Measurements from ENCODE around the gene PARD6A.
A peak's percentile ranks its signal among the peaks of the same experiment; 100 is the strongest.

The PARD6A gene

DNA sequence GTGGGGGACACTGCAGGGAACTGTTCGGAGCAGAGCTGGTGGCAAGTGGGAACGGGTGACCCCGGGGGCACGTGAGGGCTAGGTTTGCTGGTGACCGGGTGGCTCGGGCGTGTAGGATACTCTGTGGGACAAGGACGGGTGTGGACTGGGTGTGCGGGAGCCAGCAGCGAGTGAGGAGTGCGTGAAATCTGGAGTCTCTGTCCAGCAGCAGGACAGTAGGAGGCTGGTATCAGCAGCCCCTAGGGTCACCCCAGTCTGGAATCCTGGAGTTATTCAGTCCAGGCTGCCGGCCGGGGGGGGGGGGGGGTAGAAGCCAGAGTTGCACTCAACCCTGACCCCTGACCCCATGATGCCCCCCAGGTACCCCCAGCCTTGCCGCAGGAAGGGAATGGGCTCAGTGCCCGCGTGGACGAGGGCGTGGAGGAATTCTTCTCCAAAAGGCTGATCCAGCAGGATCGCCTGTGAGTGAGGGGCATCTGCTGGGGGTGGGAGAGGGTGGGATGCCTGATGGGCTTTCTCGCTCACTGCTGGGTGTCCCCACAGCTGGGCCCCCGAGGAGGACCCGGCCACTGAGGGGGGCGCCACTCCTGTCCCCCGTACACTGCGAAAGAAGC, 6.9 kb upstream of the PARD6A start:
- DNase-seq (ENCODE audit: low read depth in 1 of 2, low spot score in 1 of 2), result no peak

DNA sequence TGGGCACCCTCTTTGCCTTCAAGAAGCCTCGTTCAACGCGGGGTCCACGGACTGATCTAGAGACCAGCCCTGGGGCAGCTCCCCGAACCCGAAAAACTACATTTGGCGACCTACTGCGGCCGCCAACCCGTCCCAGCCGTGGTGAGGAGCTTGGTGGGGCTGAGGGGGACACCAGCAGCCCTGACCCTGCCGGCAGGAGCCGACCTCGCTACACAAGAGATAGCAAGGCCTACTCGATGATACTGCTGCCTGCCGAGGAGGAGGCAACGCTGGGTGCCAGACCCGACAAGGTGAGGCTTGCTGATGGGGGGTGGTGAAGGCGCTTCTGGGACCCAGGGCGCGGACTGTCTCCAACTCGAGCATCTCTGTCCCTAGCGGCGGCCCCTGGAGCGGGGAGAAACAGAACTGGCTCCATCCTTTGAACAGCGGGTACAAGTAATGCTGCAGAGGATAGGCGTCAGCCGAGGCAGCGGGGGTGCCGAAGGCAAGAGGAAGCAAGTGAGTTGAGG, 6.3 kb upstream of the PARD6A start:
- DNase-seq (ENCODE audit: low read depth in 1 of 2, low spot score in 1 of 2), result no peak

GRCh38 chr16:67655363-67655762, 5.4 kb upstream of the PARD6A start:
- no peak for DNase-seq (ENCODE audit: low read depth in 1 of 2, low spot score in 1 of 2)

DNA sequence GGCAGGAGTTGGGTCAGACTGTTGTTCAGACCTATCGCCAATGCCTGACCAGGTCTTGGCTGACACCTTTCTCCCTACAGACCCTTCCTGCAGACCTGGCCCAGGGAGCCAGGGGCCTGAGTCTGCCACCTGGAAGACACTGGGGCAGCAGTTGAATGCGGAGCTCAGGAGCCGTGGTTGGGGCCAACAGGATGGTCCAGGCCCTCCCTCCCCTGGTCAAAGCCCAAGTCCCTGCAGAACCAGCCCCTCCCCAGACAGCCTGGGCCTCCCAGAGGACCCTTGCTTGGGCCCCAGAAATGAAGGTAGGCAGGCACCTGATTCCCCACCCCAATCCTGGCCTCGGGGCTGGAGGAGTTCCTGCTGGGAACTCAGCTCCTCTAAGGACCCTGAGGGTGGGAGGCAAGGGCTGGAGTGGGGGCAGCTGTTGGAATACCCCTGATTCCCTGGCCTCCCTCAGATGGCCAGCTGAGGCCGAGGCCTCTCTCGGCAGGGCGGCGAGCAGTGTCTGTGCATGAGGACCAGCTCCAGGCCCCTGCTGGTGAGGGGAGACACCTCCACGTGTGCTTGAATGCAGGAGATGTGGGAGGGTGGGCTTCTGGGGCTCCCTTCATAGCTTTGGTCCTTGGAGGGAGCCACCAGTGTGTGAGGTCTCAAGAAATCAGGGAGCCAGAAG, 4.3 kb upstream of the PARD6A start:
- no peak for DNase-seq (ENCODE audit: low read depth in 1 of 2, low spot score in 1 of 2)

DNA sequence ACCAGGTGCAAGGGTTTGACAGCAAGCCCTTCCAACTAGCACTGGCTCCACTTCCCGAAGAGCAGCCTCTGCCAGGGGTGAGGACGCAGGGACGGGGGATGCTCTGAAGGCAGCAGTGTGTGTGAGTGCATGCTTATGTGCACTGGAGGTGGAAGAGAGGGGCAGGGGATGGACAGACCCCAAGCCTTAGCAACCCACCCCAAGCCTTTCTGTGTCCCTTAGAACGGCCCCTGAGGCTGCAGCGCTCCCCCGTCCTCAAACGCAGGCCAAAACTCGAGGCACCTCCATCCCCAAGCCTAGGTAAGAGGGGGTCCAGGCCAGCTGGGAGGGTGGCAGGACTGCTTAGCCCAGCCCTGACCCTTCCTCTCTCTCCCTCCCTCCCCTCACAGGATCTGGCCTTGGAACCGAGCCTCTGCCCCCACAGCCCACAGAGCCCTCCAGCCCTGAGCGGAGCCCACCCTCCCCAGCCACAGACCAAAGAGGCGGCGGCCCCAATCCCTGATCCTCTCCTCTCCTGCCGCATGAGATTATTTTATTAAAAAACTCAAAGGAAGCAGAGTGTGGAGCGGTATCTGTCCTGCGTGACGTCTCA, 3.6 kb upstream of the PARD6A start:
- DNase-seq (ENCODE audit: low read depth in 1 of 2, low spot score in 1 of 2), result no peak

DNA sequence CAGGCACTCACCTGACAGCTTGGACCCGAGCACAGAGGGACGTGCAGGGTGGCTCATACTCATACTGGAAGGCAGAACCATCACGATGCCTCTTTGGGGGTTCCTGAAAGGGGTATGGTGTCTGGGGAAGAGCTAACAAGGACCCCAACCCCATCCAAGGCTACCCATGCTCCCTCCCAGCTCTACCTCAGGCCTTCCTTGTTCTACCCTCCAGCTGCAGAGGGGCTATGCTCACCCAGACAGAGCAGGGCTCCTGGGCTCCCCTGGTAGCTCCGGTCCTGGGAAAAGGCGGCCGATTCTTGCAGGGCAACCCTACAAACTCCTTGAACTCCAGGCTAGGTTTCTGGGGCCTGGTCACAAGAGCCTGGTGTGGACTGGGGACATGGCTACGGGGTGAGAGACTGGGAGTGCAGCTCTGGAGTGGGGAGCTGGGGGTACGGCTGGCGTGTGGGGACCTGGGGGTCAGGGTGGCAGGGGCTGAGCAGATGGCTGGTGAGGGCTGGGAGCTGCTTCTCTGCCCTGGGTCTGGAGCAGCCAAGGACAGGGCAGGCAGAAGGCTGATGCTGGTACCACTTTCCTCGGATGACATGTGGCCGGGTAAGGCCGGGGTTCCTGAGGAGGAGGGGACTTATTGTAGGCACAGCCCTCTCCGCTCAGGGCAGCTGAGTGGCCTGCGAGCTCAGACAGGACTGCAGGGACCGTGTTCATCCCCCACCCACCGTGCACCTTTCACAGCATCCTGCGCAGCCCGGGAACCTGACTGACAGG, 2.8 kb upstream of the PARD6A start:
- DNase-seq (ENCODE audit: low read depth in 1 of 2, low spot score in 1 of 2), result no peak

GRCh38 chr16:67658849-67659674, 1.7 kb upstream of the PARD6A start:
- DNase-seq (ENCODE audit: low read depth in 1 of 2, low spot score in 1 of 2), result no peak

GRCh38 chr16:67659675-67660563, 841 bp upstream of the PARD6A start, which contains the start of gene ACD:
ACD (minus strand) TSS chr16:67660260; CDS start chr16:67660220, 40 bp downstream.
- DNase-seq (ENCODE audit: low read depth in 1 of 2, low spot score in 1 of 2), result peak; percentile 78 to 92

DNA sequence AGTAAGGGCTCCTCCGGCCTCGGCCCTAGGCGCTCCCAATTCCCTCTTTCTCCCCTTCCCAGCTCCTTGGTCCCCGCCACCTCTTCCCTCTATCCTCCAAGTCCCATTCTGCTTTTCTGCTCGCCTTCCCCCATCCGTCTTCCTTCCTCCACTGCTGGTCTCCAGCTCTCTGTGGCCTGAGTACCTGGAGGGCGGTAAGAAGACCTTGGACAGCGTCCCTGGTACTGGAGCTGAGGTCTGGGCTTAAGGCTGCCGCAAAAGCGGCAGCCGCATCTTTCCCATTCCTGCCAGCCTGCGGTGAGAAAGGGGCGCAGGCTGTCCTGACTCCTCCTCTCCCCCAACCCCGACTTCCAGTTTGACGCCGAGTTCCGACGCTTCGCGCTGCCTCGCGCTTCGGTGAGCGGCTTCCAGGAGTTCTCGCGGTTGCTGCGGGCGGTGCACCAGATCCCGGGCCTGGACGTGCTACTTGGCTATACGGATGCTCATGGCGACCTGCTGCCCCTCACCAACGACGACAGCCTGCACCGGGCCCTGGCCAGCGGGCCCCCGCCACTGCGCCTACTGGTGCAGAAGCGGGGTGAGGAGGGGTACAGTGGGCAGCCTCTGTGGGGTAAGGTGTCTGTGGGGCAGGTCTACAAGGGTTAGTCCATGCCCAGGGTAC, 471 bp downstream of the PARD6A start:
- DNase-seq (ENCODE audit: low read depth in 1 of 2, low spot score in 1 of 2), result no peak

DNA sequence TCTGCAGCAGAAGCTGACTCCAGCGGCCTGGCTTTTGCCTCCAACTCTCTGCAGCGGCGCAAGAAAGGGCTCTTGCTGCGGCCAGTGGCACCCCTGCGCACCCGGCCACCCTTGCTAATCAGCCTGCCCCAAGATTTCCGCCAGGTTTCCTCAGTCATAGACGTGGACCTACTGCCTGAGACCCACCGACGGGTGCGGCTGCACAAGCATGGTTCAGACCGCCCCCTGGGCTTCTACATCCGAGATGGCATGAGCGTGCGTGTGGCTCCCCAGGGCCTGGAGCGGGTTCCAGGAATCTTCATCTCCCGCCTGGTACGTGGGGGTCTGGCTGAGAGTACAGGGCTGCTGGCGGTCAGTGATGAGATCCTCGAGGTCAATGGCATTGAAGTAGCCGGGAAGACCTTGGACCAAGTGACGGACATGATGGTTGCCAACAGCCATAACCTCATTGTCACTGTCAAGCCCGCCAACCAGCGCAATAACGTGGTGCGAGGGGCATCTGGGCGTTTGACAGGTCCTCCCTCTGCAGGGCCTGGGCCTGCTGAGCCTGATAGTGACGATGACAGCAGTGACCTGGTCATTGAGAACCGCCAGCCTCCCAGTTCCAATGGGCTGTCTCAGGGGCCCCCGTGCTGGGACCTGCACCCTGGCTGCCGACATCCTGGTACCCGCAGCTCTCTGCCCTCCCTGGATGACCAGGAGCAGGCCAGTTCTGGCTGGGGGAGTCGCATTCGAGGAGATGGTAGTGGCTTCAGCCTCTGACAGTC, 1.3 kb downstream of the PARD6A start:
- no peak for DNase-seq (ENCODE audit: low read depth in 1 of 2, low spot score in 1 of 2)

GRCh38 chr16:67662653-67663010, 1.9 kb downstream of the PARD6A start:
- DNase-seq (ENCODE audit: low read depth in 1 of 2, low spot score in 1 of 2), result no peak

- DNase-seq (ENCODE audit: low read depth in 1 of 2, low spot score in 1 of 2), result no peak
Observed at GRCh38 chr16:67663151-67663876, 2.6 kb downstream of the PARD6A start.

DNA sequence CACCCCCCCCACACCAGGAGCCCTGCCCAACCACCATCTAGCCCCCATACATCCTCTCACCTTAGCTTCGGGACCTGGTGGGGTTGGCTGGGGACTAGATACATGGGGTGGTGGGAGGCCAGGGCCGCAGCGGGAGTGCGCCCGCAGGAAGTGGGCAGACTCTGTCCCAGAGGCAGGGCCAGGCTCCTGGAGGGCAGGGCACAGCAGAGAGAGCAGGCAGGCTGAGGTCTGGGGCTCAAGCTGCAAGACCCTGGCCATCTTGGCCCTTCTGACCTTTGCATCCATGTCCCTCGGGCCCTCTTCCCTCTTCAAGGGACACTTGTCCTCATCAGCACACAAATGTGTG, 3.1 kb downstream of the PARD6A start:
- no peak for DNase-seq (ENCODE audit: low read depth in 1 of 2, low spot score in 1 of 2)

DNA sequence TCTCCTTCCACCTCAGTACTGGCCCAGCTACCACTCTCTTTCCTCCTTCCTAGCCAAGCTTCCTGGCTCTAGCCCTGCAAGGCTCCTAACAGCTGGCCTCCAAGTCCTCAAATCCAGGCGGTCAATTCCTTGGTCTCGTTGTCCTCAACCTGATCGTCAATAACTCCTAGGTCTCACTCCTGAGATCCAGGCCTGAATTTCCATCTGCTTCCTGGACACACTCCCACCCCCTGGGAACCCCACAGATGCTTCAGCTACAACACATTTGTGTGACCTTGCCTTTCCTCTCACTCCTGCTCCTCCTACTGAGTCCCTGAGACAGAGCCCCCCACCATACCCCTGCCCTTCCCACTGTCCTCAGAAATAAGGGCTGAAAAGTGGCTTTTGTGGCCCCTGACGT, 3.5 kb downstream of the PARD6A start:
- DNase-seq (ENCODE audit: low read depth in 1 of 2, low spot score in 1 of 2), result no peak

GRCh38 chr16:67664871-67665270, 4.1 kb downstream of the PARD6A start:
- no peak for DNase-seq (ENCODE audit: low read depth in 1 of 2, low spot score in 1 of 2)

DNA sequence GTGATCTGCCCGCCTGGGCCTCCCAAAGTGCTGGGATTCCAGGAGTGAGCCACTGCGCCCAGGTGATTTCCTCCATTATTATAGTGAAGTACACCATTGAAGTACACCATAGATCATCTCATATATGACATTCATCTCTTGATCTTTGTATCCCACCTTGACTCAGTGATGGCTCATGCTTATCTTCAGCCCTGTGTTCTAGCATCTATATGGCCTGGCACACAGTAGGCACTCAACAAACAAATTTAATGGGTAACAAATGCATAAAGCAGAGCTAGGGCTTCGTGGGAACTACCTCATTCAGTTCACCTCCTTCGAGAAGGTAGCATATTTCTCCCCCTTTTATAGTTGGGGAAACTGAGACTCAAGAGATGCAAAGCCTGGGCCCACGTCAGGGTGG, 4.8 kb downstream of the PARD6A start:
- no peak for DNase-seq (ENCODE audit: low read depth in 1 of 2, low spot score in 1 of 2)

DNA sequence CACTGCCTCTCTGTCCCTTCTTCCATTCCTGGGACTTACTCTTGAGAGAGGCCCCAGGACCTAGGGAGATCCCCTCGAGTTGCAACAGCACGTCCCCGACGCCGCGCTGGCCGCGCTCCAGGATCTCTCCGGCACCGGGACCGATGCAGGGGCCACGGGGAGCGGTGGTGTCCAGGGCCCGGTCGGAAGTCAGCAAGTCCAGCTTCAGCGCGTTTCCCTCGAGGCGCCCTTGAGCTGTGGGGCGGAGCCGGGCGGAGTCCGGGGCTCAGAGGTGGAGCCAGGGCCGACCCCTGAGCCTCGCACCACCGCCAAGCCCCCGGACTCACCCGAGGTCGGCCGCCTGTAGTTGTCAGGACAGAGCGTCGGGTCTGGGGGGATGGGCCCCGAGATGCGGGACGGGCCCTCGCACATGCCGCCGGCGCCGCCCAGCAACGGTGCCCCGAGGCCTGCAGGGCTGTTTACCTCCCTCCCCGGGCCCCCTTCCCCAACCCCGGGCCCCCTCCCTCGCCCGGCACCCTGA, 5.3 kb downstream of the PARD6A start:
- no peak for DNase-seq (ENCODE audit: low read depth in 1 of 2, low spot score in 1 of 2)
